SK-N-SH (cell line): ENCODE data around the gene LAMA4.
A peak's percentile ranks its signal among the peaks of the same experiment; 100 is the strongest.

Experiments used
- CHD2 ChIP-seq: fragments of 150-350 bp; IDR thresholded peaks from 2 replicates; pipeline ENCODE4 v1.6.1; 2018; ENCODE audit warnings: low read length; ENCODE audit not compliant: partially characterized antibody
- EZH2phosphoT487 ChIP-seq: fragments of 200-600 bp; sonication (generic); IDR thresholded peaks from 2 replicates; pipeline ENCODE4 v1.6.1; 2017; ENCODE audit warnings: low read depth, mixed run types, mild to moderate bottlenecking, antibody characterized with exemption, moderate library complexity, borderline replicate concordance
- FOXJ3 ChIP-seq: sonication (generic); formaldehyde crosslinking; IDR thresholded peaks from 2 replicates; pipeline ENCODE4 v1.5.1; 2020; ENCODE audit warnings: mild to moderate bottlenecking, missing genetic modification reagents
- FOXM1 ChIP-seq: IDR thresholded peaks from 2 replicates; pipeline ENCODE4 v1.4.0; 2012; ENCODE audit warnings: low read depth, mild to moderate bottlenecking
- IRF3 ChIP-seq: fragments of 150-350 bp; IDR thresholded peaks from 2 replicates; pipeline ENCODE4 v1.6.1; 2016; ENCODE audit warnings: mild to moderate bottlenecking, low read depth, low read length
- JUND ChIP-seq: IDR thresholded peaks from 2 replicates; pipeline ENCODE4 v1.4.0; 2012
- MAX ChIP-seq: IDR thresholded peaks from 2 replicates; pipeline ENCODE4 v1.4.0; 2012; ENCODE audit warnings: low read depth
- NRF1 ChIP-seq: IDR thresholded peaks from 2 replicates; pipeline ENCODE4 v1.6.1; 2012; ENCODE audit warnings: low read depth, mild to moderate bottlenecking, low read length
- POLR2AphosphoS5 ChIP-seq: IDR thresholded peaks from 2 replicates; pipeline ENCODE4 v1.6.1; 2012; ENCODE audit warnings: low read depth, low read length
- RAD21 ChIP-seq: IDR thresholded peaks from 2 replicates; pipeline ENCODE4 v1.6.1; 2012; ENCODE audit warnings: mild to moderate bottlenecking, low read length
- RFX5 ChIP-seq: IDR thresholded peaks from 2 replicates; pipeline ENCODE4 v1.6.1; 2012; ENCODE audit warnings: mild to moderate bottlenecking, improper control_type of control experiment, low read length
- TAF1 ChIP-seq: IDR thresholded peaks from 2 replicates; pipeline ENCODE4 v1.6.1; 2012; ENCODE audit warnings: low read depth, mild to moderate bottlenecking, low read length, moderate library complexity, borderline replicate concordance
- TCF12 ChIP-seq: IDR thresholded peaks from 2 replicates; pipeline ENCODE4 v1.4.0; 2012
- TF ChIP-seq, protein P1 (sequence below): fragments of 200-600 bp; sonication (generic); IDR thresholded peaks from 2 replicates; pipeline ENCODE4 v1.6.1; 2017; ENCODE audit warnings: antibody characterized with exemption, mild to moderate bottlenecking, moderate library complexity

GRCh38 chr6:112300896-112301295 is 46.5 kb upstream of the LAMA4 start:
- TF ChIP-seq CHD2 (no peak), NRF1 (no peak), RFX5 (no peak), TCF12 (peak; percentile 58; the same call in 1 of the 2 replicates), JUND (peak; percentile 38; the same call in 1 of the 2 replicates), IRF3 (no peak), FOXM1 (no peak), POLR2AphosphoS5 (no peak), TAF1 (no peak), EZH2phosphoT487 (no peak), MAX (no peak), FOXJ3 (CRISPR knock-in tag) (no peak), RAD21 (no peak)
- TF ChIP-seq, protein P1, sequence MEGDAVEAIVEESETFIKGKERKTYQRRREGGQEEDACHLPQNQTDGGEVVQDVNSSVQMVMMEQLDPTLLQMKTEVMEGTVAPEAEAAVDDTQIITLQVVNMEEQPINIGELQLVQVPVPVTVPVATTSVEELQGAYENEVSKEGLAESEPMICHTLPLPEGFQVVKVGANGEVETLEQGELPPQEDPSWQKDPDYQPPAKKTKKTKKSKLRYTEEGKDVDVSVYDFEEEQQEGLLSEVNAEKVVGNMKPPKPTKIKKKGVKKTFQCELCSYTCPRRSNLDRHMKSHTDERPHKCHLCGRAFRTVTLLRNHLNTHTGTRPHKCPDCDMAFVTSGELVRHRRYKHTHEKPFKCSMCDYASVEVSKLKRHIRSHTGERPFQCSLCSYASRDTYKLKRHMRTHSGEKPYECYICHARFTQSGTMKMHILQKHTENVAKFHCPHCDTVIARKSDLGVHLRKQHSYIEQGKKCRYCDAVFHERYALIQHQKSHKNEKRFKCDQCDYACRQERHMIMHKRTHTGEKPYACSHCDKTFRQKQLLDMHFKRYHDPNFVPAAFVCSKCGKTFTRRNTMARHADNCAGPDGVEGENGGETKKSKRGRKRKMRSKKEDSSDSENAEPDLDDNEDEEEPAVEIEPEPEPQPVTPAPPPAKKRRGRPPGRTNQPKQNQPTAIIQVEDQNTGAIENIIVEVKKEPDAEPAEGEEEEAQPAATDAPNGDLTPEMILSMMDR, result no peak
